ENCODE data around the gene PLA1A. TPM values are rescaled to one million over a fixed set of nuclear protein-coding genes. Genes with fewer than 3 reads are reported as not detected.
A peak's percentile ranks its signal among the peaks of the same experiment; 100 is the strongest.

Gene PLA1A
- total RNA-seq, 6 donors from 2014 or later, result 1.0 to 27.8 (median 14.6) TPM

DNA sequence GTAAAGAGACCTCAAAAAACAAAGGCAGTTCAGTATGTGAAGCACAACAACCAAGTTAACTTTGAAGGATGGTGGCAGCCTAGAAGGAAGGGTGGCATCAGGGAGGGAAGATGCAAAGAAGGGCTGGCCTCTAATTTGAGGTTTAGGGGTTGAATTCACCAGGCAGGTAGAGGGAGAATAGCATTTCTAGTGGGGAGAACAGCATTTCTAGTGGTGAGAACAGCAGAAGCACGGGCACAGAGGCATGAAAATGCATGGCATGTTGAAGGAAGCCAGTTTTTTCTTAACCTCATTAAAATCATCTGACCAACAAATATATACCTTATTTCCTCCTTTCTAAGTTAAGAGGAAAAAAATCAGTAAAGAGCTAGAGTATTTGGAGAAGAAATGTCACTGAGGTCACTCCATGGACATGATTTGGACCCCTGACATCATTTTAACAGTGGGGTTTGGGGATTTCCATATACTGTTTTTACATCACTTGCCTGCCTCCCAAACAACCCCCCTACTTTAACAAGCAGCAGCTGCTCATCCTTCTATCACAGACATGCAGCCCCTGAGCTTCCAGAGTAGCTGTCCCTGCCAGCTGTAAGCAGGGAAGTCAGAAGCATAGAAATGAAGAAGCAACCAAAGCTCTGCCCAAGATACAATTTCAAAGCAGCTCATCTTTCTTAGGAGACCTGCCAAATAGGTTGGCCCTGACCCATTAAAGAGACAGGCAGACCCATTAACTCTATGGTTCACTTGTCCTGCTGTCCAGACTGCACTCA, 65.1 kb downstream of the PLA1A start:
- Histone ChIP-seq H3K27ac (peak overlapping the region in 2 of 4 donors; percentile 22 to 31), H3K9me3 (no peaks in the 10 kb centered on the region), H3K27me3 (no peaks in the 10 kb centered on the region), H3K4me1 (peaks cover 0 to 8% (median 7%) of the 10 kb centered on the region in 4 donors), H3K36me3 (peaks cover 0 to 2% (median 0%) of the 10 kb centered on the region in 4 donors), H3K4me3 (no peak overlapping the region)
- TF ChIP-seq, protein P1, sequence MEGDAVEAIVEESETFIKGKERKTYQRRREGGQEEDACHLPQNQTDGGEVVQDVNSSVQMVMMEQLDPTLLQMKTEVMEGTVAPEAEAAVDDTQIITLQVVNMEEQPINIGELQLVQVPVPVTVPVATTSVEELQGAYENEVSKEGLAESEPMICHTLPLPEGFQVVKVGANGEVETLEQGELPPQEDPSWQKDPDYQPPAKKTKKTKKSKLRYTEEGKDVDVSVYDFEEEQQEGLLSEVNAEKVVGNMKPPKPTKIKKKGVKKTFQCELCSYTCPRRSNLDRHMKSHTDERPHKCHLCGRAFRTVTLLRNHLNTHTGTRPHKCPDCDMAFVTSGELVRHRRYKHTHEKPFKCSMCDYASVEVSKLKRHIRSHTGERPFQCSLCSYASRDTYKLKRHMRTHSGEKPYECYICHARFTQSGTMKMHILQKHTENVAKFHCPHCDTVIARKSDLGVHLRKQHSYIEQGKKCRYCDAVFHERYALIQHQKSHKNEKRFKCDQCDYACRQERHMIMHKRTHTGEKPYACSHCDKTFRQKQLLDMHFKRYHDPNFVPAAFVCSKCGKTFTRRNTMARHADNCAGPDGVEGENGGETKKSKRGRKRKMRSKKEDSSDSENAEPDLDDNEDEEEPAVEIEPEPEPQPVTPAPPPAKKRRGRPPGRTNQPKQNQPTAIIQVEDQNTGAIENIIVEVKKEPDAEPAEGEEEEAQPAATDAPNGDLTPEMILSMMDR (IDR thresholded peaks at IDR 0.05), result no peak
- TF ChIP-seq POLR2AphosphoS5 (IDR thresholded peaks at IDR 0.05) (no peak), EP300 (IDR thresholded peaks at IDR 0.05) (no peak), POLR2A (IDR thresholded peaks at IDR 0.05) (no peak)
- ATAC-seq (ENCODE audit: low FRiP score in 2 of 2) (no peak), DNase-seq (no peak)
- 67% methylated on average over 1 of the region's 1 CpG for WGBS, 2 donors

DNA sequence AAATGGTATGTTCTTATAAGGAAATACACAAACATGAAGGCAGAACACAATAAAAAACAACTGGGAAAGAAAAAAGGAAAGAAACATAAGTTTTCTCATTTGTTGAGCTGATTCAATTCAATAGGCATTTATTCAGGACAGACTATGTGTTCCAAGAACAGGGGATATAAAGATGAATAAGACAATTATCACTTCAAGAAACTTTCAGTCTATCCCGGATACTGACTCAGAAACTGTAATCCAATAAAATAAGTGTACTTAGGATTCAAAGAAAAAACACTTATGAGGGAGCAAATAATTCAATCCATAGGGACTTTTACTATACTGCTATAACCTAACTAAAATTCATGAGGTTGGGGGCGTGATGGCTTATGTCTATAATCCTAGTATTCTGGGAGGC, 66.2 kb downstream of the PLA1A start:
- Histone ChIP-seq H3K27me3 (no peaks in the 10 kb centered on the region), H3K36me3 (peaks cover 0 to 12% (median 0%) of the 10 kb centered on the region in 4 donors), H3K27ac (no peak overlapping the region), H3K4me3 (no peak overlapping the region), H3K9me3 (no peaks in the 10 kb centered on the region), H3K4me1 (peaks cover 0 to 8% (median 7%) of the 10 kb centered on the region in 4 donors)
- ATAC-seq (ENCODE audit: low FRiP score in 2 of 2), result no peak
- TF ChIP-seq, protein P1 (IDR thresholded peaks at IDR 0.05), result no peak
- DNase-seq, result no peak
- WGBS, 2 donors, result 87 to 91% methylated on average over 2 of the region's 2 CpGs

DNA sequence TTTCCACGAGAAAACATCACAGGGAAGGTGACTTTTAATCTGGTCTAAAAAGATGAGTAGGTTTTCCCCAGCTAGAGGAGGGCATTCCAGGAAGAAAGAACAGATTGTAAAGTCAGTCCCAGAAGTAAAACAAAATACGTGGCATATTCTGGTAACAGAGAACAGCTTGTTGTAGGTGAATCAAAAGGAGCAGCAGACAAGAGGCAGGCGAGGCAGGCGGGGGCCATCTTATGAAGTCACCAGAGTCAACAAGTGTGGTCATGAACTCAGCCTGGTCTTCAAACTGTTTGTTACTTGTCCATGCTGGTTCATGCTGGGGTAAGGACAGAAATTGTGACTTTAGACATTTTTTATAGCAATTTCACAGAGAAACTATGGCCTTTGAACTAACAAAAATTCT, 66.7 kb downstream of the PLA1A start:
- no peak overlapping the region for H3K27ac ChIP-seq
- 81 to 88% methylated on average over 4 of the region's 4 CpGs for WGBS, 2 donors
- ATAC-seq (ENCODE audit: low FRiP score in 2 of 2), result no peak

DNA sequence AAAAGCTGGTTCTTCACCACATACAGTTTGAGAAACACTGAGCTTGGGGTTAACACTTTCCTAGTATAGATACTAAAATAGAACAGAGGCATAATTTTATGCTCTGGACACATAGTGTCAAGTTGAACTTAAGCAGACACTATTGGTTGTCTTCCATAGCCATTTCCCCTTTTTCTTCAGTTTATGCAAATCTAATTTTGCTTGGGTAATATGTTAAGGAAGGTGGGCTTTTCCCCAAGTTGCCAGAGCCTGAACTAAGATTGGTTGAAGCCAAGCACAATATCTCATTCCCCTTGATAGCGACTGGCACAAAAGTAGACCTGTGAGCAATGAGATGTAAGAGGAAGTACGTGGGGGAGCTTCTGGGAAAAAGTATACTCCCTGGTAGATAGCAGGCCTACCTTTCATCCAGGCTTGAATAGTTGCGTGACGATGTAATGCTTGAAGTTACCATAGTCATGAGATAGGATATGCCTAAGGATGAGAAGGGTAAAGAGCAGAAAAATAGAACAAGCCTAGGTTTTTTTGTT, 67.2 kb downstream of the PLA1A start:
- Histone ChIP-seq H3K27me3 (no peaks in the 10 kb centered on the region), H3K36me3 (peaks cover 0 to 20% (median 0%) of the 10 kb centered on the region in 4 donors), H3K27ac (no peak overlapping the region), H3K4me1 (peaks cover 5 to 9% (median 7%) of the 10 kb centered on the region in 4 donors), H3K4me3 (no peak overlapping the region), H3K9me3 (no peaks in the 10 kb centered on the region)
- 87% methylated on average over 4 of the region's 4 CpGs for WGBS, 2 donors
- ATAC-seq (ENCODE audit: low FRiP score in 2 of 2) (no peak), DNase-seq (no peak)
- TF ChIP-seq POLR2A (IDR thresholded peaks at IDR 0.05) (no peak), EP300 (IDR thresholded peaks at IDR 0.05) (no peak), POLR2AphosphoS5 (IDR thresholded peaks at IDR 0.05) (no peak)
- TF ChIP-seq, protein P1 (IDR thresholded peaks at IDR 0.05), result no peak

More for the DNA sequence above, 66.7 kb downstream of the PLA1A start:
- TF ChIP-seq, protein P1 (IDR thresholded peaks at IDR 0.05), result no peak
- TF ChIP-seq POLR2A (IDR thresholded peaks at IDR 0.05) (no peak), EP300 (IDR thresholded peaks at IDR 0.05) (no peak), POLR2AphosphoS5 (IDR thresholded peaks at IDR 0.05) (no peak)
- Histone ChIP-seq H3K4me1 (peaks cover 0 to 8% (median 7%) of the 10 kb centered on the region in 4 donors), H3K36me3 (peaks cover 0 to 17% (median 0%) of the 10 kb centered on the region in 4 donors), H3K4me3 (no peak overlapping the region), H3K27me3 (no peaks in the 10 kb centered on the region), H3K9me3 (no peaks in the 10 kb centered on the region)
- DNase-seq, result no peak

Measured in upper lobe of left lung (tissue), 6 donors.